Measurements from ENCODE around the gene AMIGO1.

The AMIGO1 gene

DNA sequence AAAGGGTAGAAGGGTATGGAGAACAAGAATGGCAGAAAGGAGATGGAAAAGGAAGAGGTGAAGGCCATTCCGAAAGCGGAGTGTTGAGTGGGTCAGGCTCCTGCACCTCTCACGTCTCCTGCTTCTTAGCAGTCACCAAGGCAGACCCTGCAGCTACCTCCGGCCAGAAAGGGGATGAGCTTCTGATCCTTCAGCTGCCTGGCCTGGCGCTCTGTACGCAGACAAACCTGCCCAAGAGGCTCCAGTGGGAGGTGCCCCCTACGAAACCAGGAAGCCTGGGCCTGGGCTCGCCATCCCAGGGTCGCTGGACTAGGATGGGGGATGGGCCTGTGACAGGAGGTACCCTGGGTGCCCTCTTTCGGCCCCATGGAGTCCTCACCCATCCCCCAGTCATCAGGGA, 33.1 kb upstream of the AMIGO1 start:
- Histone ChIP-seq H3K9me3 (ENCODE audit: control insufficient read depth, low read length) (no peaks in the 10 kb centered on the region), H3K4me1 (peaks cover 6% of the 10 kb centered on the region), H3K4me2 (ENCODE audit: low read length) (no peak overlapping the region), H3K27me3 (ENCODE audit: control insufficient read depth, insufficient read depth, low read length) (no peaks in the 10 kb centered on the region), H3K4me3 (ENCODE audit: low read depth, low read length) (no peak overlapping the region), H3K36me3 (ENCODE audit: control insufficient read depth, insufficient read depth, low read length) (no peaks in the 10 kb centered on the region), H3K79me2 (peaks cover 3% of the 10 kb centered on the region), H3K9ac (no peak overlapping the region), H2AFZ (no peak overlapping the region), H3K27ac (no peak overlapping the region)
- TF ChIP-seq, protein P1, sequence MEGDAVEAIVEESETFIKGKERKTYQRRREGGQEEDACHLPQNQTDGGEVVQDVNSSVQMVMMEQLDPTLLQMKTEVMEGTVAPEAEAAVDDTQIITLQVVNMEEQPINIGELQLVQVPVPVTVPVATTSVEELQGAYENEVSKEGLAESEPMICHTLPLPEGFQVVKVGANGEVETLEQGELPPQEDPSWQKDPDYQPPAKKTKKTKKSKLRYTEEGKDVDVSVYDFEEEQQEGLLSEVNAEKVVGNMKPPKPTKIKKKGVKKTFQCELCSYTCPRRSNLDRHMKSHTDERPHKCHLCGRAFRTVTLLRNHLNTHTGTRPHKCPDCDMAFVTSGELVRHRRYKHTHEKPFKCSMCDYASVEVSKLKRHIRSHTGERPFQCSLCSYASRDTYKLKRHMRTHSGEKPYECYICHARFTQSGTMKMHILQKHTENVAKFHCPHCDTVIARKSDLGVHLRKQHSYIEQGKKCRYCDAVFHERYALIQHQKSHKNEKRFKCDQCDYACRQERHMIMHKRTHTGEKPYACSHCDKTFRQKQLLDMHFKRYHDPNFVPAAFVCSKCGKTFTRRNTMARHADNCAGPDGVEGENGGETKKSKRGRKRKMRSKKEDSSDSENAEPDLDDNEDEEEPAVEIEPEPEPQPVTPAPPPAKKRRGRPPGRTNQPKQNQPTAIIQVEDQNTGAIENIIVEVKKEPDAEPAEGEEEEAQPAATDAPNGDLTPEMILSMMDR (IDR thresholded peaks at IDR 0.05) = no peak

DNA sequence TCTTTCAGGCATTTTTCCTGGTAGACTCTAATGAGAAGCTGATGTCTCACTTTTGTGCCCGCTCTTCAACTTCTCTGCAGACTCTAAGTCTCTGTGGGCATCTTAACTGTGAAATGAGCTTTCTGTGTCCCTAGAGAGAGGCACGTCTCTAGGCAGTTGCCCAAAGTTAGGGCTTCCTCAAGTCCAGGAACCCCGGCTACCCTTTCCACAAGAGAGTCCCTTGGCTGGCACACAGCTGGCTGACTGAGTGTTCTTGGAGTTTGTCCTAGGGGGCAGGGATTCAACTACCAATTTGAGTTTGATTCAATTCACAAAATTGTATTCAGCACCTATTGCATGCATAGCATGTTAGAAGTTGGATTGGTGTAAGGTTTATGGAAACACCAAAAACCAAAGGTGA, 31.6 kb upstream of the AMIGO1 start:
- Histone ChIP-seq H3K9me3 (ENCODE audit: control insufficient read depth, low read length) (no peaks in the 10 kb centered on the region), H3K4me2 (ENCODE audit: low read length) (no peak overlapping the region), H3K9ac (no peak overlapping the region), H3K27me3 (ENCODE audit: control insufficient read depth, insufficient read depth, low read length) (no peaks in the 10 kb centered on the region), H2AFZ (no peak overlapping the region), H3K36me3 (ENCODE audit: control insufficient read depth, insufficient read depth, low read length) (no peaks in the 10 kb centered on the region), H3K27ac (no peak overlapping the region), H3K4me1 (no peaks in the 10 kb centered on the region), H3K79me2 (no peaks in the 10 kb centered on the region), H3K4me3 (ENCODE audit: low read depth, low read length) (no peak overlapping the region)
- TF ChIP-seq, protein P1 (IDR thresholded peaks at IDR 0.05) = no peak

DNA sequence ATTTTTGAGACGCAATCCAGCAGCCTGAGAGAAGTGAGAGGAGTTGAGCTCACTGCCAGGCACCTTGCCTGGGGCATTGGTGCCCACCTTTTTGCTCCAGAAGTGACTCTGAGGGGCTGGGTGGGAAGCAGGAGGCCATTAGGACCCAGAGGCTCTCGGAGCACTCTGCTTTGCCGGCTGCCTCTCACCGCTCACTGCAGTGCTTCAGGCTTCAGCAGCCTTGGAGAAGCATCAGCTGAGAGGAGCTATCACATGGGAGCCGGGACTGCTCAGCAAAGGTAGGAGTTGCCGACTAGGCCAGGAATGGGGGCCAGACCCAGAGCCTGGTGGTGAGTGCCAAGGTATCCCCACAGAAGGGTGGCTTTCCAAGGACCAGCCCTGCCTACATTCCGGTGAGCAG, 30.1 kb upstream of the AMIGO1 start, which contains the start of gene GPR61:
TSS of gene GPR61 (plus strand) at position 197 of the 400 bp plus-strand sequence. CDS start 3,151 bp downstream, outside the sequence.
- Histone ChIP-seq H3K9me3 (ENCODE audit: control insufficient read depth, low read length) (no peaks in the 10 kb centered on the region), H2AFZ (no peak within 1 kb of the TSS), H3K4me3 (ENCODE audit: low read depth, low read length) (no peak within 1 kb of the TSS), H3K4me1 (no peaks in the 10 kb centered on the region), H3K36me3 (ENCODE audit: control insufficient read depth, insufficient read depth, low read length) (no peaks in the 10 kb centered on the region), H3K27me3 (ENCODE audit: control insufficient read depth, insufficient read depth, low read length) (no peaks in the 10 kb centered on the region), H3K79me2 (no peaks in the 10 kb centered on the region), H3K9ac (no peak within 1 kb of the TSS), H3K27ac (no peak within 1 kb of the TSS), H3K4me2 (ENCODE audit: low read length) (no peak within 1 kb of the TSS)
- TF ChIP-seq, protein P1 (IDR thresholded peaks at IDR 0.05) = no peak

GRCh38 chr1:109538827-109539555, 29.5 kb upstream of the AMIGO1 start:
- H3K9me3 ChIP-seq (ENCODE audit: control insufficient read depth, low read length) = no peaks in the 10 kb centered on the region
- H3K27me3 ChIP-seq (ENCODE audit: control insufficient read depth, insufficient read depth, low read length) = no peaks in the 10 kb centered on the region
- TF ChIP-seq, protein P1 (IDR thresholded peaks at IDR 0.05) = no peak
- H3K36me3 ChIP-seq (ENCODE audit: control insufficient read depth, insufficient read depth, low read length) = no peaks in the 10 kb centered on the region
- no peak overlapping the region for H3K4me2 ChIP-seq (ENCODE audit: low read length)
- no peaks in the 10 kb centered on the region for H3K79me2 ChIP-seq
- H3K4me1 ChIP-seq = no peaks in the 10 kb centered on the region
- H3K27ac ChIP-seq = no peak overlapping the region
- H3K4me3 ChIP-seq (ENCODE audit: low read depth, low read length) = no peak overlapping the region
- H2AFZ ChIP-seq = no peak overlapping the region
- H3K9ac ChIP-seq = no peak overlapping the region

Data from parathyroid adenoma (tissue), 2 donors.